Mesothelial cell of epicardium (in vitro differentiated cells): Measurements from ENCODE around the gene SLC2A10. TPM values are rescaled to one million over a fixed set of nuclear protein-coding genes. Genes with fewer than 3 reads are reported as not detected.

ENCODE experiments used
- DNase-seq, 2 experiments: peaks; one replicate each; pipeline ENCODE4 v3.0.0; 2021; ENCODE audit warnings: low spot score in 2 of 2; ENCODE audit not compliant: unreplicated experiment in 2 of 2
- H3K27ac Mint-ChIP-seq: 2 replicates; pipeline ENCODE4 v1.8.0; 2021; ENCODE audit warnings: mixed read lengths
- H3K27me3 Mint-ChIP-seq: 2 replicates; pipeline ENCODE4 v1.8.0; 2021; ENCODE audit warnings: low read depth, mixed read lengths
- H3K36me3 Mint-ChIP-seq: 2 replicates; pipeline ENCODE4 v1.8.0; 2021; ENCODE audit warnings: mixed read lengths
- H3K4me1 Mint-ChIP-seq: 2 replicates; pipeline ENCODE4 v1.8.0; 2021; ENCODE audit warnings: mixed read lengths
- H3K4me3 Mint-ChIP-seq: 2 replicates; pipeline ENCODE4 v1.8.0; 2021; ENCODE audit warnings: mild to moderate bottlenecking, moderate library complexity, mixed read lengths
- H3K9me3 Mint-ChIP-seq: 2 replicates; pipeline ENCODE4 v1.8.0; 2021; ENCODE audit warnings: mixed read lengths
- CTCF ChIP-seq: fragments of 200-600 bp; sonication (generic); IDR thresholded peaks from one replicate; pipeline ENCODE4 v1.5.0; 2021; ENCODE audit warnings: antibody characterized with exemption; ENCODE audit not compliant: unreplicated experiment
- total RNA-seq: library from RNA; stranded (reverse); gene quantifications from 3 replicates; pipeline ENCODE4 v1.2.1, GENCODE V29; 2021

The SLC2A10 gene
- total RNA-seq, 1 donor from 2014 or later, result 21.7 TPM

GRCh38 chr20:46698788-46699187 lies 10.7 kb upstream of the SLC2A10 start:
- no peak overlapping the region for H3K4me3 Mint-ChIP-seq
- H3K36me3 Mint-ChIP-seq, result no peaks in the 10 kb centered on the region
- DNase-seq, result no peak
- no peak for TF ChIP-seq CTCF
- H3K27ac Mint-ChIP-seq, result no peak overlapping the region
- H3K4me1 Mint-ChIP-seq, result peaks cover 12% of the 10 kb centered on the region
- H3K27me3 Mint-ChIP-seq, result peaks cover 2% of the 10 kb centered on the region
- no peaks in the 10 kb centered on the region for H3K9me3 Mint-ChIP-seq

- Mint-ChIP-seq H3K36me3 (no peaks in the 10 kb centered on the region), H3K4me3 (no peak overlapping the region), H3K27me3 (peaks cover 2% of the 10 kb centered on the region), H3K27ac (no peak overlapping the region), H3K9me3 (no peaks in the 10 kb centered on the region), H3K4me1 (peaks cover 12% of the 10 kb centered on the region)
- no peak for DNase-seq
- TF ChIP-seq CTCF, result no peak
Measured at GRCh38 chr20:46699651-46700359, 9.6 kb upstream of the SLC2A10 start.

GRCh38 chr20:46700481-46700880 lies 9.0 kb upstream of the SLC2A10 start:
- Mint-ChIP-seq H3K4me3 (no peak overlapping the region), H3K27ac (no peak overlapping the region), H3K9me3 (no peaks in the 10 kb centered on the region), H3K4me1 (peaks cover 10% of the 10 kb centered on the region), H3K36me3 (no peaks in the 10 kb centered on the region), H3K27me3 (peaks cover 2% of the 10 kb centered on the region)
- no peak for DNase-seq
- no peak for TF ChIP-seq CTCF

- Mint-ChIP-seq H3K27ac (no peak overlapping the region), H3K36me3 (no peaks in the 10 kb centered on the region), H3K9me3 (no peaks in the 10 kb centered on the region), H3K27me3 (peaks cover 2% of the 10 kb centered on the region), H3K4me1 (peaks cover 5% of the 10 kb centered on the region), H3K4me3 (no peak overlapping the region)
- DNase-seq, result no peak
- TF ChIP-seq CTCF, result no peak
Measured at GRCh38 chr20:46701057-46701456, 8.4 kb upstream of the SLC2A10 start.

- Mint-ChIP-seq H3K36me3 (no peaks in the 10 kb centered on the region), H3K27ac (no peak overlapping the region), H3K4me3 (no peak overlapping the region), H3K27me3 (peaks cover 2% of the 10 kb centered on the region), H3K4me1 (no peaks in the 10 kb centered on the region), H3K9me3 (peaks cover 3% of the 10 kb centered on the region)
- TF ChIP-seq CTCF, result no peak
- no peak for DNase-seq
Measured at GRCh38 chr20:46701556-46701955, 7.9 kb upstream of the SLC2A10 start.
